ENCODE measurements around the gene AMY2B. TPM values are rescaled to one million over a fixed set of nuclear protein-coding genes. Genes with fewer than 3 reads are reported as not detected.
"Not testable (repeated sequence)": the region's sequence is repeated elsewhere in the genome, so short reads cannot be mapped to it uniquely, and the experiment has no call there.

AMY2B gene
- 0.26 and 0.43 TPM in 2 replicates for total RNA-seq (2014; rRNA removed; shearing (Covaris generic))

- H3K27ac ChIP-seq; DNase-seq; H3K4me1 ChIP-seq; H3K27me3 ChIP-seq; H3K36me3 ChIP-seq; H3K9me3 ChIP-seq (replicated peaks); H3K4me3 ChIP-seq: not testable (repeated sequence)
Observed at GRCh38 chr1:103571289-103571688, at the start of gene AMY2B. AMY2B (plus strand) TSS chr1:103571589; CDS start chr1:103571603, 14 bp downstream.

GRCh38 chr1:103523346-103523745 is 48.0 kb upstream of the AMY2B start:
- H3K4me3 ChIP-seq, result no peak overlapping the region
- H3K27me3 ChIP-seq, result no peaks in the 10 kb centered on the region
- H3K27ac ChIP-seq, result no peak overlapping the region
- 0 out of 2 replicates have a peak, but pooled peaks cover 2% of the 10 kb centered on the region for H3K36me3 ChIP-seq
- no peaks in the 10 kb centered on the region for H3K4me1 ChIP-seq
- H3K9me3 ChIP-seq (replicated peaks), result no peaks in the 10 kb centered on the region
- no peak for DNase-seq

- H3K27ac ChIP-seq, result no peak overlapping the region; the same call in 1 of the 2 replicates
- DNase-seq, result peak in 1 of 2 experiments; percentile 68
- H3K27me3 ChIP-seq, result no peaks in the 10 kb centered on the region
- peaks cover 2% of the 10 kb centered on the region; the same call in 1 of the 2 replicates for H3K36me3 ChIP-seq
- no peaks in the 10 kb centered on the region for H3K4me1 ChIP-seq
- no peaks in the 10 kb centered on the region for H3K9me3 ChIP-seq (replicated peaks)
- H3K4me3 ChIP-seq, result peak overlapping the region; percentile 98
Observed at GRCh38 chr1:103525114-103525606, 46.2 kb upstream of the AMY2B start.

- Histone ChIP-seq H3K9me3 (replicated peaks) (no peaks in the 10 kb centered on the region), H3K4me1 (no peaks in the 10 kb centered on the region), H3K27ac (peak within 1 kb of the TSS; percentile 99), H3K27me3 (no peaks in the 10 kb centered on the region), H3K4me3 (peak within 1 kb of the TSS; percentile 98), H3K36me3 (peaks cover 2% of the 10 kb centered on the region; the same call in 1 of the 2 replicates)
- peak; percentile 81 to 92 for DNase-seq
Observed at GRCh38 chr1:103525607-103526507, 45.5 kb upstream of the AMY2B start, which contains the start of gene RNPC3. RNPC3 (plus strand) TSS chr1:103525699; CDS start chr1:103526071, 372 bp downstream.

- no peaks in the 10 kb centered on the region for H3K4me1 ChIP-seq
- no peak for DNase-seq
- H3K27me3 ChIP-seq, result no peaks in the 10 kb centered on the region
- no peak overlapping the region for H3K4me3 ChIP-seq
- peaks cover 2% of the 10 kb centered on the region; the same call in 1 of the 2 replicates for H3K36me3 ChIP-seq
- H3K27ac ChIP-seq, result no peak overlapping the region
- no peaks in the 10 kb centered on the region for H3K9me3 ChIP-seq (replicated peaks)
Observed at GRCh38 chr1:103527331-103527730, 44.1 kb upstream of the AMY2B start.

GRCh38 chr1:103529746-103530145 is 41.6 kb upstream of the AMY2B start:
- H3K36me3 ChIP-seq, result peaks cover 2% of the 10 kb centered on the region; the same call in 1 of the 2 replicates
- H3K27me3 ChIP-seq, result no peaks in the 10 kb centered on the region
- no peak overlapping the region for H3K4me3 ChIP-seq
- no peaks in the 10 kb centered on the region for H3K4me1 ChIP-seq
- no peak overlapping the region for H3K27ac ChIP-seq
- H3K9me3 ChIP-seq (replicated peaks), result no peaks in the 10 kb centered on the region
- DNase-seq, result no peak

GRCh38 chr1:103538226-103538625 is 33.2 kb upstream of the AMY2B start:
- Histone ChIP-seq H3K4me1 (no peaks in the 10 kb centered on the region), H3K4me3 (no peak overlapping the region), H3K27me3 (no peaks in the 10 kb centered on the region), H3K9me3 (replicated peaks) (no peaks in the 10 kb centered on the region), H3K36me3 (peaks cover 44% of the 10 kb centered on the region), H3K27ac (no peak overlapping the region)
- no peak for DNase-seq

GRCh38 chr1:103541431-103541830 is 30.0 kb upstream of the AMY2B start:
- no peaks in the 10 kb centered on the region for H3K9me3 ChIP-seq (replicated peaks)
- DNase-seq, result no peak
- H3K27me3 ChIP-seq, result no peaks in the 10 kb centered on the region
- no peak overlapping the region for H3K27ac ChIP-seq
- no peak overlapping the region for H3K4me3 ChIP-seq
- H3K36me3 ChIP-seq, result peaks cover 46% of the 10 kb centered on the region
- no peaks in the 10 kb centered on the region for H3K4me1 ChIP-seq

GRCh38 chr1:103546496-103546895 is 24.9 kb upstream of the AMY2B start:
- Histone ChIP-seq H3K27ac (no peak overlapping the region), H3K27me3 (no peaks in the 10 kb centered on the region), H3K36me3 (peaks cover 49% of the 10 kb centered on the region), H3K4me3 (no peak overlapping the region), H3K9me3 (replicated peaks) (no peaks in the 10 kb centered on the region), H3K4me1 (no peaks in the 10 kb centered on the region)
- DNase-seq, result no peak

- Histone ChIP-seq H3K36me3 (peaks cover 47% of the 10 kb centered on the region), H3K27ac (no peak overlapping the region), H3K27me3 (no peaks in the 10 kb centered on the region), H3K4me3 (no peak overlapping the region), H3K4me1 (no peaks in the 10 kb centered on the region), H3K9me3 (replicated peaks) (no peaks in the 10 kb centered on the region)
- DNase-seq, result no peak
Observed at GRCh38 chr1:103547840-103548239, 23.5 kb upstream of the AMY2B start.

GRCh38 chr1:103560427-103560826 is 11.0 kb upstream of the AMY2B start:
- Histone ChIP-seq H3K9me3 (replicated peaks) (no peaks in the 10 kb centered on the region), H3K27ac (no peak overlapping the region), H3K36me3 (peaks cover 3% of the 10 kb centered on the region; the same call in 1 of the 2 replicates), H3K4me3 (no peak overlapping the region), H3K27me3 (no peaks in the 10 kb centered on the region), H3K4me1 (0 out of 2 replicates have a peak, but pooled peaks cover 4% of the 10 kb centered on the region)
- no peak for DNase-seq

GRCh38 chr1:103561124-103561523 is 10.3 kb upstream of the AMY2B start:
- not testable (repeated sequence) for DNase-seq; H3K4me1 ChIP-seq; H3K9me3 ChIP-seq (replicated peaks); H3K27me3 ChIP-seq; H3K36me3 ChIP-seq; H3K27ac ChIP-seq; H3K4me3 ChIP-seq

- Histone ChIP-seq H3K27me3 (no peaks in the 10 kb centered on the region), H3K36me3 (no peaks in the 10 kb centered on the region), H3K4me1 (no peaks in the 10 kb centered on the region), H3K4me3 (no peak overlapping the region), H3K9me3 (replicated peaks) (no peaks in the 10 kb centered on the region), H3K27ac (no peak overlapping the region)
- DNase-seq, result no peak
Observed at GRCh38 chr1:103561643-103562395, 9.6 kb upstream of the AMY2B start.

GRCh38 chr1:103563056-103563455 is 8.3 kb upstream of the AMY2B start:
- Histone ChIP-seq H3K4me3 (no peak overlapping the region), H3K27ac (no peak overlapping the region), H3K36me3 (no peaks in the 10 kb centered on the region), H3K4me1 (no peaks in the 10 kb centered on the region), H3K27me3 (no peaks in the 10 kb centered on the region), H3K9me3 (replicated peaks) (no peaks in the 10 kb centered on the region)
- DNase-seq, result no peak

GRCh38 chr1:103569493-103569892 is 1.9 kb upstream of the AMY2B start:
- no peaks in the 10 kb centered on the region for H3K36me3 ChIP-seq
- DNase-seq, result no peak
- H3K4me3 ChIP-seq, result no peak overlapping the region
- no peaks in the 10 kb centered on the region for H3K9me3 ChIP-seq (replicated peaks)
- H3K4me1 ChIP-seq, result no peaks in the 10 kb centered on the region
- H3K27me3 ChIP-seq, result no peaks in the 10 kb centered on the region
- H3K27ac ChIP-seq, result no peak overlapping the region
